ENCODE results near the gene MIDN. TPM values are rescaled to one million over a fixed set of nuclear protein-coding genes. Genes with fewer than 3 reads are reported as not detected.
"Not testable (repeated sequence)": the region's sequence is repeated elsewhere in the genome, so short reads cannot be mapped to it uniquely, and the experiment has no call there.

The MIDN gene
- total and polyA plus RNA-seq, 4 experiments from 2014 or later: 0.75 to 34.0 (median 18.2) TPM

DNA sequence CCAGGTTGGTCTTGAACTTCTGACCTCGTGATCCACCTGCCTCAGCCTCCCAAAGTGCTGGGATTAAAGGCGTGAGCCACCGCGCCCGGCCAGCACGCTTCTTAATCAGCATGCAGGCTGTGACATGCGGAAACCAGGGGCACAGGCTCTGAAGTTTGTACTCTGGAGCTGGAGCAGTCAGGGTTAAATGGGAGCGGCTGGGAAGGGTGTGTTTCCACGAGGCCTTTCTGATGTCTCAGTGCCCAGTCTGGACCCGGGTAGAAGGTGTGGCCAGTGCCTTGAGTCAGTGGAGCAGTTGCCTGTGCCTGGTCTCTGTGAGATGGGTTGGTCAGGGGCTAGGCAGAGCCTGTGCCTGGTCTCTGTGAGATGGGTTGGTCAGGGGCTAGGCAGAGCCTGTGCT is 39.6 kb upstream of the MIDN start:
- Mint-ChIP-seq H3K4me3 (peak overlapping the region in 4 of 8 donors; percentile 33 to 49 (median 42)), H3K36me3 (peaks cover 6 to 23% of the 10 kb centered on the region in 2 donors), H3K27ac (peak overlapping the region in 2 of 7 donors; percentile 6 to 96), H3K4me1 (peaks cover 12 to 57% (median 34%) of the 10 kb centered on the region in 4 donors)
- H3K9me3 Mint-ChIP-seq; POLR2A ChIA-PET (ENCODE audit: partially characterized antibody); H3K27me3 Mint-ChIP-seq; CTCF ChIA-PET (ENCODE audit: partially characterized antibody); H3K27ac ChIP-seq (ENCODE audit: low read depth, low read length); intact Hi-C loops (cut with micrococcal nuclease); H3K27me3 ChIP-seq (ENCODE audit: insufficient read depth, low read length); H3K4me3 ChIP-seq (ENCODE audit: low read length in 2 of 2); H3K9me3 ChIP-seq (ENCODE audit: control insufficient read depth in 1 of 2, low read length in 2 of 2): not testable (repeated sequence)
- H3K4me1 ChIP-seq (ENCODE audit: insufficient read depth, low read length): peaks cover 69% of the 10 kb centered on the region
- DNase-seq: peak in 1 of 5 donors; percentile 29
- peaks cover 10% of the 10 kb centered on the region for H3K36me3 ChIP-seq (ENCODE audit: insufficient read depth, low read length)

- H3K4me1 Mint-ChIP-seq: peaks cover 17 to 54% (median 34%) of the 10 kb centered on the region in 4 donors
- no peaks in the 10 kb centered on the region for H3K9me3 ChIP-seq (ENCODE audit: control insufficient read depth in 1 of 2, low read length in 2 of 2)
- no peaks in the 10 kb centered on the region for H3K27me3 Mint-ChIP-seq
- ChIA-PET POLR2A (ENCODE audit: partially characterized antibody) (interaction anchor here (1.2 to 1.5 kb wide), 2 partner anchors 59 to 79 kb away, joined by 3 to 4 read pairs; no protein-coding TSS in a partner anchor), CTCF (ENCODE audit: partially characterized antibody) (no interaction called here)
- intact Hi-C loops (cut with micrococcal nuclease): no loop called here
- no peak overlapping the region for H3K27ac ChIP-seq (ENCODE audit: low read depth, low read length)
- H3K9me3 Mint-ChIP-seq: no peaks in the 10 kb centered on the region
- H3K4me1 ChIP-seq (ENCODE audit: insufficient read depth, low read length): peaks cover 64% of the 10 kb centered on the region
- peak in 1 of 5 donors; percentile 28 for DNase-seq
- no peaks in the 10 kb centered on the region for H3K27me3 ChIP-seq (ENCODE audit: insufficient read depth, low read length)
- H3K4me3 ChIP-seq (ENCODE audit: low read length in 2 of 2): no peak overlapping the region
- peaks cover 8 to 27% of the 10 kb centered on the region in 2 donors for H3K36me3 Mint-ChIP-seq
- H3K36me3 ChIP-seq (ENCODE audit: insufficient read depth, low read length): peaks cover 10% of the 10 kb centered on the region
- H3K27ac Mint-ChIP-seq: peak overlapping the region in 2 of 7 donors; percentile 52 to 55
- H3K4me3 Mint-ChIP-seq: peak overlapping the region in 4 of 8 donors; percentile 8 to 65 (median 30)
These were observed 38.2 kb upstream of the MIDN start for GRCh38 chr19:1210227-1210538.

GRCh38 chr19:1211494-1212234 is 36.7 kb upstream of the MIDN start:
- Mint-ChIP-seq H3K9me3 (no peaks in the 10 kb centered on the region), H3K27ac (peak overlapping the region in 4 of 7 donors; percentile 19 to 79 (median 54)), H3K27me3 (no peaks in the 10 kb centered on the region), H3K36me3 (peaks cover 8 to 25% of the 10 kb centered on the region in 2 donors), H3K4me1 (peaks cover 17 to 53% (median 38%) of the 10 kb centered on the region in 4 donors), H3K4me3 (peak overlapping the region in 3 of 8 donors; percentile 9 to 62 (median 40))
- DNase-seq: peak in 1 of 5 donors; percentile 30
- H3K27ac ChIP-seq (ENCODE audit: low read depth, low read length): no peak overlapping the region
- intact Hi-C loops (cut with micrococcal nuclease): no loop called here
- peaks cover 10% of the 10 kb centered on the region for H3K36me3 ChIP-seq (ENCODE audit: insufficient read depth, low read length)
- POLR2A ChIA-PET (ENCODE audit: partially characterized antibody): interaction anchor here (0.6 to 3.7 kb wide), 6 partner anchors 57 to 439 kb away, joined by 3 to 20 read pairs (median 3); partner anchors contain the start of genes ARHGAP45 and CIRBP
- H3K27me3 ChIP-seq (ENCODE audit: insufficient read depth, low read length): no peaks in the 10 kb centered on the region
- no peaks in the 10 kb centered on the region for H3K9me3 ChIP-seq (ENCODE audit: control insufficient read depth in 1 of 2, low read length in 2 of 2)
- H3K4me1 ChIP-seq (ENCODE audit: insufficient read depth, low read length): peaks cover 63% of the 10 kb centered on the region
- H3K4me3 ChIP-seq (ENCODE audit: low read length in 2 of 2): no peak overlapping the region
- CTCF ChIA-PET (ENCODE audit: partially characterized antibody): interaction anchor here (0.7 to 1.1 kb wide), 4 partner anchors 9 to 139 kb away, joined by 3 to 6 read pairs (median 4); no protein-coding TSS in a partner anchor

GRCh38 chr19:1213391-1214286 is 34.7 kb upstream of the MIDN start:
- peaks cover 10% of the 10 kb centered on the region for H3K36me3 ChIP-seq (ENCODE audit: insufficient read depth, low read length)
- H3K4me3 ChIP-seq (ENCODE audit: low read length in 2 of 2): peak overlapping the region in 1 of 2 donors; percentile 15
- CTCF ChIA-PET (ENCODE audit: partially characterized antibody): interaction anchor here (0.9 to 1.2 kb wide), 2 partner anchors 32 to 350 kb away, joined by 3 to 4 read pairs; no protein-coding TSS in a partner anchor
- POLR2A ChIA-PET (ENCODE audit: partially characterized antibody): interaction anchor here (0.5 to 3.7 kb wide), 13 partner anchors 10 to 293 kb away, joined by 3 to 20 read pairs (median 4); partner anchors contain the start of genes ABCA7, ATP5F1D, CIRBP and CNN2
- no peaks in the 10 kb centered on the region for H3K9me3 ChIP-seq (ENCODE audit: control insufficient read depth in 1 of 2, low read length in 2 of 2)
- H3K27me3 ChIP-seq (ENCODE audit: insufficient read depth, low read length): no peaks in the 10 kb centered on the region
- H3K27ac ChIP-seq (ENCODE audit: low read depth, low read length): peak overlapping the region; percentile 79
- peaks cover 8 to 15% of the 10 kb centered on the region in 2 donors for H3K36me3 Mint-ChIP-seq
- H3K27ac Mint-ChIP-seq: peak overlapping the region; percentile 94 to 98 (median 97)
- H3K4me3 Mint-ChIP-seq: peak overlapping the region; percentile 75 to 92 (median 86)
- H3K27me3 Mint-ChIP-seq: no peaks in the 10 kb centered on the region
- no peaks in the 10 kb centered on the region for H3K9me3 Mint-ChIP-seq
- H3K4me1 Mint-ChIP-seq: peaks cover 20 to 58% (median 29%) of the 10 kb centered on the region in 4 donors
- peak; percentile 67 to 87 (median 71) for DNase-seq
- H3K4me1 ChIP-seq (ENCODE audit: insufficient read depth, low read length): peaks cover 53% of the 10 kb centered on the region
- intact Hi-C loops (cut with micrococcal nuclease): no loop called here

- peak overlapping the region in 7 of 8 donors; percentile 75 to 92 (median 86) for H3K4me3 Mint-ChIP-seq
- ChIA-PET CTCF (ENCODE audit: partially characterized antibody) (interaction anchor here (0.9 to 1.2 kb wide), 2 partner anchors 31 to 351 kb away, joined by 3 to 4 read pairs; no protein-coding TSS in a partner anchor), POLR2A (ENCODE audit: partially characterized antibody) (interaction anchor here (0.5 to 3.7 kb wide), 10 partner anchors 11 to 294 kb away, joined by 3 to 20 read pairs (median 4); partner anchors contain the start of genes ABCA7, CIRBP, CNN2 and GPX4)
- H3K4me1 ChIP-seq (ENCODE audit: insufficient read depth, low read length): peaks cover 46% of the 10 kb centered on the region
- no peak overlapping the region for H3K4me3 ChIP-seq (ENCODE audit: low read length in 2 of 2)
- no peaks in the 10 kb centered on the region for H3K27me3 Mint-ChIP-seq
- no peaks in the 10 kb centered on the region for H3K9me3 Mint-ChIP-seq
- H3K4me1 Mint-ChIP-seq: peaks cover 20 to 52% (median 29%) of the 10 kb centered on the region in 4 donors
- peaks cover 10% of the 10 kb centered on the region for H3K36me3 ChIP-seq (ENCODE audit: insufficient read depth, low read length)
- intact Hi-C loops (cut with micrococcal nuclease): no loop called here
- H3K27ac Mint-ChIP-seq: peak overlapping the region; percentile 94 to 98 (median 97)
- DNase-seq: no peak
- H3K27ac ChIP-seq (ENCODE audit: low read depth, low read length): peak overlapping the region; percentile 79
- peaks cover 8 to 15% of the 10 kb centered on the region in 2 donors for H3K36me3 Mint-ChIP-seq
- no peaks in the 10 kb centered on the region for H3K9me3 ChIP-seq (ENCODE audit: control insufficient read depth in 1 of 2, low read length in 2 of 2)
- no peaks in the 10 kb centered on the region for H3K27me3 ChIP-seq (ENCODE audit: insufficient read depth, low read length)
These were observed 34.0 kb upstream of the MIDN start for GRCh38 chr19:1214299-1214861.

- ChIA-PET CTCF (ENCODE audit: partially characterized antibody) (interaction anchor here (1.2 kb wide), 1 partner anchor 31 kb away, joined by 4 read pairs; no protein-coding TSS in a partner anchor), POLR2A (ENCODE audit: partially characterized antibody) (interaction anchor here (1.1 to 3.7 kb wide), 2 partner anchors 8 to 54 kb away, joined by 3 to 20 read pairs; partner anchors contain the start of gene CIRBP)
- Mint-ChIP-seq H3K36me3 (peaks cover 8 to 15% of the 10 kb centered on the region in 2 donors), H3K27me3 (no peaks in the 10 kb centered on the region), H3K4me1 (peaks cover 17 to 45% (median 24%) of the 10 kb centered on the region in 4 donors), H3K27ac (peak overlapping the region in 2 of 7 donors; percentile 12 to 70), H3K4me3 (no peak overlapping the region), H3K9me3 (no peaks in the 10 kb centered on the region)
- peaks cover 40% of the 10 kb centered on the region for H3K4me1 ChIP-seq (ENCODE audit: insufficient read depth, low read length)
- H3K27me3 ChIP-seq (ENCODE audit: insufficient read depth, low read length): no peaks in the 10 kb centered on the region
- DNase-seq: no peak
- H3K27ac ChIP-seq (ENCODE audit: low read depth, low read length): peak overlapping the region; percentile 79
- intact Hi-C loops (cut with micrococcal nuclease): no loop called here
- peaks cover 5% of the 10 kb centered on the region for H3K36me3 ChIP-seq (ENCODE audit: insufficient read depth, low read length)
- no peak overlapping the region for H3K4me3 ChIP-seq (ENCODE audit: low read length in 2 of 2)
- no peaks in the 10 kb centered on the region for H3K9me3 ChIP-seq (ENCODE audit: control insufficient read depth in 1 of 2, low read length in 2 of 2)
These were observed 33.3 kb upstream of the MIDN start for GRCh38 chr19:1214862-1215731.
